ENCODE data around the gene TRAPPC6A. TPM values are rescaled to one million over a fixed set of nuclear protein-coding genes. Genes with fewer than 3 reads are reported as not detected.

Gene TRAPPC6A
- total and polyA plus RNA-seq, 2 of the 13 experiments (the other 11 are each of a cell fraction or from before 2014, with no cell fraction given): 6.5 to 21.0 TPM

DNA sequence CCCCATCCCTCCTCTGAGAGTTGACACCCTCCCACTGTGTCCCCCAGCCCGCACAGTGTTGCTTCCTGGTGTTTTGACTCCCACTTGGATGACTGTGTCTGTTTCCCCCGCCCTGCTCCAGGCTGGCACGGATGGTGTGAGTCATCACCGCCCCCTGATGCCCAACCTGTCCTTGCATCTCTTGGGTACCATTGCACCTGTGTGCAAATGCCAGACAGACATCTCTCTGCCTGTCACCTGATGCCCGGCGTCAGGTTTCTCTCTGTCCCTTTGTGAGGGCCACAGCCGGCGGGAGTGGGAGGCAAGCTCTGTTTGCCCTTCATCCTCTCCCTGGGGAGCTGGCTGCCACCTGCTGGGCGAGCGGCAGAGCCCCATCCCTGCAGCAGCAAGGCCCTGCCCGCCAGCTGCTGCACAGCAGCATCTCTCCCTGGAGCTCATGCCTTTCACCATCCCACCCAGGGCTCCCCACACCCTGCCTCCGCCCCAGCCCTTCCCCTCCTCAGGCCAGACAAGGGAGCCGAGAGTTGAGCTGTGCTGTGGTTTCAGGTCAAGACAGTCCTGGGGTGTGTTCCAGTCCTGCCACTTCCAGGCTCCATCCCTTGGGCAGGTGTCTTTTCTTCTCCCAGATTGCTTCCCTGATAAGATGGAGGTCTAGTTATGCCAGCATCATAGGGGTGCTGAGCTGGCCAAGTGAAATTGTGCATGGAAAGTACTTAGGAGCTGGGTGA lies 47.0 kb downstream of the TRAPPC6A start (continued):
- TF ChIP-seq, protein P1, sequence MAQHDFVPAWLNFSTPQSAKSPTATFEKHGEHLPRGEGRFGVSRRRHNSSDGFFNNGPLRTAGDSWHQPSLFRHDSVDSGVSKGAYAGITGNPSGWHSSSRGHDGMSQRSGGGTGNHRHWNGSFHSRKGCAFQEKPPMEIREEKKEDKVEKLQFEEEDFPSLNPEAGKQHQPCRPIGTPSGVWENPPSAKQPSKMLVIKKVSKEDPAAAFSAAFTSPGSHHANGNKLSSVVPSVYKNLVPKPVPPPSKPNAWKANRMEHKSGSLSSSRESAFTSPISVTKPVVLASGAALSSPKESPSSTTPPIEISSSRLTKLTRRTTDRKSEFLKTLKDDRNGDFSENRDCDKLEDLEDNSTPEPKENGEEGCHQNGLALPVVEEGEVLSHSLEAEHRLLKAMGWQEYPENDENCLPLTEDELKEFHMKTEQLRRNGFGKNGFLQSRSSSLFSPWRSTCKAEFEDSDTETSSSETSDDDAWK (CRISPR knock-in tag; IDR thresholded peaks at IDR 0.05): no peak
- TF ChIP-seq TRIM24 (CRISPR knock-in tag; IDR thresholded peaks at IDR 0.05) (no peak), SMAD3 (CRISPR knock-in tag; IDR thresholded peaks at IDR 0.05) (no peak), HNRNPUL1 (IDR thresholded peaks at IDR 0.05; ENCODE audit: low read depth, low read length) (no peak), KLF13 (CRISPR knock-in tag; IDR thresholded peaks at IDR 0.05) (no peak), TEAD3 (CRISPR knock-in tag; optimal IDR thresholded peaks at IDR 0.05; ENCODE audit: borderline replicate concordance) (peak; percentile 54), FIP1L1 (IDR thresholded peaks at IDR 0.05; ENCODE audit: borderline replicate concordance, insufficient read depth, low read depth, low read length) (no peak), EHMT2 (IDR thresholded peaks at IDR 0.05; ENCODE audit: borderline replicate concordance, low read depth, low read length) (no peak), GATA4 (IDR thresholded peaks at IDR 0.05; ENCODE audit: borderline replicate concordance, low read depth) (no peak), ZMYM4 (CRISPR knock-in tag; IDR thresholded peaks at IDR 0.05) (no peak), HOXD1 (CRISPR knock-in tag; IDR thresholded peaks at IDR 0.05) (no peak), ZNF556 (CRISPR knock-in tag; IDR thresholded peaks at IDR 0.05; ENCODE audit: borderline replicate concordance) (no peak), TOE1 (CRISPR knock-in tag; IDR thresholded peaks at IDR 0.05) (no peak), ZNF382 (CRISPR knock-in tag; IDR thresholded peaks at IDR 0.05; ENCODE audit: borderline replicate concordance) (no peak), MATR3 (CRISPR knock-in tag; IDR thresholded peaks at IDR 0.05) (no peak)
- TF ChIP-seq, protein P2, sequence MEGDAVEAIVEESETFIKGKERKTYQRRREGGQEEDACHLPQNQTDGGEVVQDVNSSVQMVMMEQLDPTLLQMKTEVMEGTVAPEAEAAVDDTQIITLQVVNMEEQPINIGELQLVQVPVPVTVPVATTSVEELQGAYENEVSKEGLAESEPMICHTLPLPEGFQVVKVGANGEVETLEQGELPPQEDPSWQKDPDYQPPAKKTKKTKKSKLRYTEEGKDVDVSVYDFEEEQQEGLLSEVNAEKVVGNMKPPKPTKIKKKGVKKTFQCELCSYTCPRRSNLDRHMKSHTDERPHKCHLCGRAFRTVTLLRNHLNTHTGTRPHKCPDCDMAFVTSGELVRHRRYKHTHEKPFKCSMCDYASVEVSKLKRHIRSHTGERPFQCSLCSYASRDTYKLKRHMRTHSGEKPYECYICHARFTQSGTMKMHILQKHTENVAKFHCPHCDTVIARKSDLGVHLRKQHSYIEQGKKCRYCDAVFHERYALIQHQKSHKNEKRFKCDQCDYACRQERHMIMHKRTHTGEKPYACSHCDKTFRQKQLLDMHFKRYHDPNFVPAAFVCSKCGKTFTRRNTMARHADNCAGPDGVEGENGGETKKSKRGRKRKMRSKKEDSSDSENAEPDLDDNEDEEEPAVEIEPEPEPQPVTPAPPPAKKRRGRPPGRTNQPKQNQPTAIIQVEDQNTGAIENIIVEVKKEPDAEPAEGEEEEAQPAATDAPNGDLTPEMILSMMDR (CRISPR knock-in tag; IDR thresholded peaks at IDR 0.05): peak; percentile 89
- TF ChIP-seq, protein P3, sequence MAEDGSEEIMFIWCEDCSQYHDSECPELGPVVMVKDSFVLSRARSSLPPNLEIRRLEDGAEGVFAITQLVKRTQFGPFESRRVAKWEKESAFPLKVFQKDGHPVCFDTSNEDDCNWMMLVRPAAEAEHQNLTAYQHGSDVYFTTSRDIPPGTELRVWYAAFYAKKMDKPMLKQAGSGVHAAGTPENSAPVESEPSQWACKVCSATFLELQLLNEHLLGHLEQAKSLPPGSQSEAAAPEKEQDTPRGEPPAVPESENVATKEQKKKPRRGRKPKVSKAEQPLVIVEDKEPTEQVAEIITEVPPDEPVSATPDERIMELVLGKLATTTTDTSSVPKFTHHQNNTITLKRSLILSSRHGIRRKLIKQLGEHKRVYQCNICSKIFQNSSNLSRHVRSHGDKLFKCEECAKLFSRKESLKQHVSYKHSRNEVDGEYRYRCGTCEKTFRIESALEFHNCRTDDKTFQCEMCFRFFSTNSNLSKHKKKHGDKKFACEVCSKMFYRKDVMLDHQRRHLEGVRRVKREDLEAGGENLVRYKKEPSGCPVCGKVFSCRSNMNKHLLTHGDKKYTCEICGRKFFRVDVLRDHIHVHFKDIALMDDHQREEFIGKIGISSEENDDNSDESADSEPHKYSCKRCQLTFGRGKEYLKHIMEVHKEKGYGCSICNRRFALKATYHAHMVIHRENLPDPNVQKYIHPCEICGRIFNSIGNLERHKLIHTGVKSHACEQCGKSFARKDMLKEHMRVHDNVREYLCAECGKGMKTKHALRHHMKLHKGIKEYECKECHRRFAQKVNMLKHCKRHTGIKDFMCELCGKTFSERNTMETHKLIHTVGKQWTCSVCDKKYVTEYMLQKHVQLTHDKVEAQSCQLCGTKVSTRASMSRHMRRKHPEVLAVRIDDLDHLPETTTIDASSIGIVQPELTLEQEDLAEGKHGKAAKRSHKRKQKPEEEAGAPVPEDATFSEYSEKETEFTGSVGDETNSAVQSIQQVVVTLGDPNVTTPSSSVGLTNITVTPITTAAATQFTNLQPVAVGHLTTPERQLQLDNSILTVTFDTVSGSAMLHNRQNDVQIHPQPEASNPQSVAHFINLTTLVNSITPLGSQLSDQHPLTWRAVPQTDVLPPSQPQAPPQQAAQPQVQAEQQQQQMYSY (CRISPR knock-in tag; IDR thresholded peaks at IDR 0.05): no peak
- TF ChIP-seq, protein P4, sequence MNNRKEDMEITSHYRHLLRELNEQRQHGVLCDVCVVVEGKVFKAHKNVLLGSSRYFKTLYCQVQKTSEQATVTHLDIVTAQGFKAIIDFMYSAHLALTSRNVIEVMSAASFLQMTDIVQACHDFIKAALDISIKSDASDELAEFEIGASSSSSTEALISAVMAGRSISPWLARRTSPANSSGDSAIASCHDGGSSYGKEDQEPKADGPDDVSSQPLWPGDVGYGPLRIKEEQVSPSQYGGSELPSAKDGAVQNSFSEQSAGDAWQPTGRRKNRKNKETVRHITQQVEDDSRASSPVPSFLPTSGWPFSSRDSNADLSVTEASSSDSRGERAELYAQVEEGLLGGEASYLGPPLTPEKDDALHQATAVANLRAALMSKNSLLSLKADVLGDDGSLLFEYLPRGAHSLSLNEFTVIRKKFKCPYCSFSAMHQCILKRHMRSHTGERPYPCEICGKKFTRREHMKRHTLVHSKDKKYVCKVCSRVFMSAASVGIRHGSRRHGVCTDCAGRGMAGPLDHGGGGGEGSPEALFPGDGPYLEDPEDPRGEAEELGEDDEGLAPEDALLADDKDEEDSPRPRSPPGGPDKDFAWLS (CRISPR knock-in tag; IDR thresholded peaks at IDR 0.05; ENCODE audit: borderline replicate concordance): no peak

All from HepG2 (cell line).